KMS-11 (cell line): ENCODE data around the gene UMODL1.

Source experiments
- H2AFZ ChIP-seq: fragments of 200-600 bp; sonication (generic); 2 replicates; pipeline ENCODE4 v1.6.1; 2016; ENCODE audit warnings: antibody characterized with exemption, mixed run types, low read depth
- H3K27ac ChIP-seq: fragments of 200-600 bp; sonication (generic); 2 replicates; pipeline ENCODE4 v1.6.1; 2016; ENCODE audit warnings: mild to moderate bottlenecking, mixed run types
- H3K27me3 ChIP-seq: fragments of 200-600 bp; sonication (generic); 2 replicates; pipeline ENCODE4 v1.6.1; 2017; ENCODE audit warnings: mild to moderate bottlenecking, low read depth, mixed run types, moderate library complexity; ENCODE audit not compliant: insufficient read depth
- H3K36me3 ChIP-seq: fragments of 200-600 bp; sonication (generic); 2 replicates; pipeline ENCODE4 v1.6.1; 2017; ENCODE audit warnings: mild to moderate bottlenecking, mixed run types; ENCODE audit not compliant: insufficient read depth
- H3K4me1 ChIP-seq: fragments of 200-600 bp; sonication (generic); 2 replicates; pipeline ENCODE4 v1.6.1; 2016; ENCODE audit warnings: mild to moderate bottlenecking, low read depth, mixed run types; ENCODE audit not compliant: poor library complexity, severe bottlenecking
- H3K4me2 ChIP-seq: fragments of 200-600 bp; sonication (generic); 2 replicates; pipeline ENCODE4 v1.7.0; 2016; ENCODE audit warnings: mild to moderate bottlenecking, mixed run types
- H3K4me3 ChIP-seq: fragments of 200-600 bp; sonication (generic); IDR thresholded peaks from 2 replicates; pipeline ENCODE4 v1.6.1; 2017; ENCODE audit warnings: low read depth, low read length, mixed read lengths; ENCODE audit not compliant: insufficient read depth
- H3K79me2 ChIP-seq: fragments of 200-600 bp; sonication (generic); 2 replicates; pipeline ENCODE4 v1.6.1; 2016; ENCODE audit warnings: low read depth, mixed run types; ENCODE audit not compliant: insufficient read depth
- H3K9ac ChIP-seq: fragments of 200-600 bp; sonication (generic); 2 replicates; pipeline ENCODE4 v1.6.1; 2016; ENCODE audit warnings: mild to moderate bottlenecking, mixed run types
- H4K20me1 ChIP-seq: fragments of 200-600 bp; sonication (generic); 2 replicates; pipeline ENCODE4 v1.6.1; 2016; ENCODE audit warnings: mild to moderate bottlenecking, mixed run types; ENCODE audit not compliant: insufficient read depth
- CTCF ChIP-seq: fragments of 200-600 bp; sonication (generic); conservative IDR thresholded peaks from 2 replicates; pipeline ENCODE4 v1.6.1; 2017; ENCODE audit warnings: low read depth, mild to moderate bottlenecking, antibody characterized with exemption, low read length, moderate library complexity, mixed read lengths

UMODL1 gene

DNA sequence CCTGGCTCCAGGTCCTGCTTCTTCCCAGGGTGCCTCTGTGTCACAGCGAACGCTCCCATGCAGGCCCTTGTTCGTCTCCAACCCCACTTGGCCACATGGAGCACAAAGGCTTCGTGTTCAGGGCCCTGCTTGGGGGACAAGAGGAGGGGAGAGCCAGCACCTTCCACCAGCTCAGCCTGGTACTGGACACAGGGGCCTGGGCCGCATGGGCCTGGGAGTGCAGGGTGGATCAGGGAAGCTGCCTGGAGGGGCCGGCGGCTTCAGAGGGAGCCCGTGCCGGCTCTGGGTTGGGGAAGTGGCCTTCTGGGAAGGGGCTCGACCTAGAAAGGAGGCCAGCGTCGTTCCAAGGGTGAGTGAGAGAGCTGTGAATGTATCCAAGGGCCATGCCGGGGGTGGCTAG lies 53.0 kb downstream of the UMODL1 start:
- H3K27me3 ChIP-seq, result peaks cover 7% of the 10 kb centered on the region; the same call in 1 of the 2 replicates
- no peak overlapping the region for H3K9ac ChIP-seq
- H3K4me3 ChIP-seq, result no peak overlapping the region
- H3K79me2 ChIP-seq, result no peaks in the 10 kb centered on the region
- peaks cover 29% of the 10 kb centered on the region for H3K4me1 ChIP-seq
- TF ChIP-seq CTCF, result no peak
- H3K36me3 ChIP-seq, result no peaks in the 10 kb centered on the region
- H2AFZ ChIP-seq, result no peak overlapping the region
- H4K20me1 ChIP-seq, result no peaks in the 10 kb centered on the region
- no peak overlapping the region for H3K27ac ChIP-seq
- no peak overlapping the region for H3K4me2 ChIP-seq

- Histone ChIP-seq H3K9ac (no peak overlapping the region), H3K4me3 (no peak overlapping the region), H2AFZ (no peak overlapping the region), H3K27me3 (peaks cover 7% of the 10 kb centered on the region; the same call in 1 of the 2 replicates), H4K20me1 (no peaks in the 10 kb centered on the region), H3K36me3 (no peaks in the 10 kb centered on the region), H3K4me1 (peaks cover 19% of the 10 kb centered on the region), H3K4me2 (no peak overlapping the region), H3K27ac (no peak overlapping the region), H3K79me2 (no peaks in the 10 kb centered on the region)
- TF ChIP-seq CTCF, result no peak
Measured at GRCh38 chr21:42124826-42125570, 53.9 kb downstream of the UMODL1 start.

DNA sequence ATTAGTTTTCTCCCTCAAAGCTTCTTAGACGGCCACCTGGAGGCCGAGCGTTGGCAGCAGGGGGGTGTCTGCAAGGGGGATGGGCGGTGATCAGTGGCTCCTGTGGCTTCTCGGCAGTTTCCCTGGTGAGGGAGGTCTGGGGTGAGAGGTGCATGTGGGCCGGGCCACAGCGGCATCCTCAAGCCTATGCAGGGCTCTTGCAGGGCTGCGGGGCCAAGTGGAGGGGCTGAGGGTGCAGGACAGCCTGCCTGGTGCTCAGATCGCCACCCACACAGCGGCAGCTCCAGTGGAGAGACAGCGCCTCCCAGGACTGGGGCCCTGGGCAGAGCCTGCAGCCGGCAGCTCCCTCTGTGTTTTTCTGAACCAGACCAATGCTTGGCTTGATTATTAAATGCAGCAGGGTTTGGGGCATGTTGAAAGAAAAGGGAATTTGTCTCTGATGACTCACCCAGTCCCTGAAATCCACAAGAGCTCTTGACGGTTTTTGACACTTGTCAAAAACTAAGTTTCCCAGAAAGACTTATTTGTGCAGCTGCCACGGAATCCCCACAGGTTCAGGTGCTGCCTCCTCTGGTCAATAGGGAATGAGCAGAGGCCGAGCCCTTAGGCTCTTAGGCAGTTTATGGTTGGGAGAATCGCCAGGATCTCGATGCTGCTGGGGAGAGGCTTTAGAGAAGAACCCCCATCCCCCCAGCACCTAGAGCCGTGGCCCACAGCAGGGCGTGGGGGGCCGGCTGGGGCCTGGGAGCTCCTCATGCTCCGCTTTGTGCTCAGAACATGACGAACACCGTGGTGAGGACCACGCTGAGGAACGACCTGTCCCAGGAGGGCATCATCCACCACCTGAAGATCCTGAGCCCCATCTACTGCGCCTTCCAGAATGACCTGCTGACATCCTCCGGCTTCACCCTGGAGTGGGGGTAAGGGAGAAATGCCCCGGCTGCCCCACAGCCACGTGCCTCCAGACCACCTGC lies 54.7 kb downstream of the UMODL1 start:
- Histone ChIP-seq H3K4me2 (no peak overlapping the region), H4K20me1 (no peaks in the 10 kb centered on the region), H3K4me1 (peaks cover 11% of the 10 kb centered on the region), H3K27me3 (peaks cover 7% of the 10 kb centered on the region; the same call in 1 of the 2 replicates), H3K4me3 (no peak overlapping the region), H3K36me3 (no peaks in the 10 kb centered on the region), H3K27ac (no peak overlapping the region), H3K9ac (no peak overlapping the region), H3K79me2 (no peaks in the 10 kb centered on the region), H2AFZ (no peak overlapping the region)
- no peak for TF ChIP-seq CTCF

GRCh38 chr21:42127164-42128150 lies 56.3 kb downstream of the UMODL1 start:
- Histone ChIP-seq H3K4me2 (no peak overlapping the region), H3K27me3 (peaks cover 7% of the 10 kb centered on the region; the same call in 1 of the 2 replicates), H3K9ac (no peak overlapping the region), H3K4me3 (no peak overlapping the region), H3K4me1 (no peaks in the 10 kb centered on the region), H3K79me2 (no peaks in the 10 kb centered on the region), H4K20me1 (no peaks in the 10 kb centered on the region), H3K27ac (no peak overlapping the region), H2AFZ (no peak overlapping the region), H3K36me3 (no peaks in the 10 kb centered on the region)
- no peak for TF ChIP-seq CTCF
